Activated T-cell treated with anti-CD3 and anti-CD28 coated beads, Interleukin-2, amount 50 U/mL, for 1 hour (primary cell): Measurements from ENCODE around the gene DCBLD1.
"Not testable (repeated sequence)": the region's sequence is repeated elsewhere in the genome, so short reads cannot be mapped to it uniquely, and the experiment has no call there.

ENCODE experiments used
- DNase-seq: peaks from one replicate; pipeline ENCODE4 v3.0.0-alpha.2; 2020

Gene DCBLD1

DNA sequence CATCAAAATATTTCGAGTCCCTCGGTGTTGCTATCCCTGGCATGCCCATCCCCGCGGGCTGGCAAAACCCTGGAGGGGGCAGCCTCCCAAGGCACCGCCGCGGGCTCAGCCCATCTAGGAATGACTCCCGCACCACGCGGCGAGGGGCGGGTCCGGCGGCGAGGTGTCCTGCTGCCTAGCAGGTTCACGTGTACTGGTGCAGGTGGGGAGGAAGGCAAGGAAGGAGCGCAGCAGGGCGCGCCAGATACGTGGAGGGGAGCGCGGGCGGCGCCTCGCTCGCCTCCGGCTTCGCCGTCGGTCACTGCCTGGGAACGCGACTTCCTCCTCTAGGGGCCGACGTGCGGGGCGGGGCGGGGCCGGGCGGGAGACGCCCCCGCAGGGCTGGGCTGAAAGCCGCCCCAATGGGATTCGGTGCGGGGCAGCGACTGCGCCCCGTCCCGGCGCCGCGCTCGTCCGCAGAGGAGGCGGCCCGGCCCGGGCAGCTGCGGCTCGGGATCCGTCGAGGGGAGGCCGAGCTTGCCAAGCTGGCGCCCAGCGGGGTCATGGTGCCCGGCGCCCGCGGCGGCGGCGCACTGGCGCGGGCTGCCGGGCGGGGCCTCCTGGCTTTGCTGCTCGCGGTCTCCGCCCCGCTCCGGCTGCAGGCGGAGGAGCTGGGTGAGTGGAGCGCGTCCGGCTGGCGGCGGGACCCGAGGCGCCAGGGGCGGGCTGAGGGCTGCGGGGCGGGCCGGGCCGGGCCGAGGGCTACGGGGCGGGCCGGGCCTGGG is at the start of gene DCBLD1:
Gene DCBLD1 (plus strand): TSS at position 435 of the 764 bp plus-strand sequence. CDS start 108 bp downstream, at position 543.
- DNase-seq = peak; percentile 63

DNA sequence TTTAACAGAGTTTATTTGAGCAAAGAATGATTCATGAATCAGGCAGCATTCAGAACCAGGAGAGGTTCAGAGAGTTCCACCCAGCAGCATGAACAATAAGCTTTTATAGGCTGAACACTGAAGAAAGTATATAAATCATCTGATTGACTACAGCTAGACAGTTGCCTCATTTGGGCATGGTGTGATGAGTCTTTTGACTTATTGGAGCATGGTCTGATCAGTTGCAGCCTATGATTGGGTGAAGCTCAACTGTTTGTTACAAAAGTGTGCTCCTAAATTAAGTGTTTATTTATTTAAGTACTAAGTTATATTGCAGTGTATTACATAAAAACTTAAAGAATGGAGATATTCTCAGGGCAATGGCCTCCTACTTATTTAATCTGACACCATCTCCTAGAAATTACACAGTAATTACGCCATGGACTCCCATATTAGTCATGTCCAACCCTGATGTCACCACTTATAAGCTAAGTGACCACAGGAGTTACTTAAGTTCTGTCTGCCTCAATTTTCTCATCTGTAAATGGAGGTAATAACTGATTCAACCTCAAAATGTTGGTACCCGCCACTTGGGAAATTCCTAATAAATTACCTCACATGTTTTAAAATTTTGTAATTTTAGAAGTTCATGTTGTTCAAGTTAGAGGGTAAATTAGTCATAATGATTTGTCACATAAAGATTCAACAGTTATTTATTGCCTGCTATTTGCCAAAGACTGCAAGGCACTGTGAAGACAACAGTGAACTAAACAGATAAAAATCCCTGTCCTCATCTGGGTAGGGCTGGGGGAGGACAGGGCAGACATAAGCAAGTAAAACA is 41.6 kb upstream of the DCBLD1 start:
- DNase-seq = no peak

DNA sequence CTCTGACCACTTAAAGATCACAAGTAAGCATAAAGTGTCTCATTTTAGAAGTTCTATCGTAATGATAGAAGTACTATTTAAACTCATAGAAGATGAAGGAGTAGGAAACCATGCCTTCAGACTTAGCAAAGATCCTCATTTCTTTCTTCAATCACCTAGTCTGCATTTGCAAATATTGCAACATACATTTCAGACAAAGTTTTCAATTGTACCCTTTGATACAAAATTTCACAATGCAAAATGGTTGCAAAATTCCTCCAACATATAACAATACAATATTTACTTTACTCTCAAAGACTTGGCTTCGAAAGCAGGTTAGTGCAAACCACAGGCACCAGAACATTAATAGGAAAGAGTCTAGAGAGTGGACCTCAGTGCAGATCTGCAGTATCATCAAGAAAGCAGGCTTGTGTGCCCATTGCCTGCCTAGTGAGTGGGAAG is 40.6 kb upstream of the DCBLD1 start:
- no peak for DNase-seq

DNA sequence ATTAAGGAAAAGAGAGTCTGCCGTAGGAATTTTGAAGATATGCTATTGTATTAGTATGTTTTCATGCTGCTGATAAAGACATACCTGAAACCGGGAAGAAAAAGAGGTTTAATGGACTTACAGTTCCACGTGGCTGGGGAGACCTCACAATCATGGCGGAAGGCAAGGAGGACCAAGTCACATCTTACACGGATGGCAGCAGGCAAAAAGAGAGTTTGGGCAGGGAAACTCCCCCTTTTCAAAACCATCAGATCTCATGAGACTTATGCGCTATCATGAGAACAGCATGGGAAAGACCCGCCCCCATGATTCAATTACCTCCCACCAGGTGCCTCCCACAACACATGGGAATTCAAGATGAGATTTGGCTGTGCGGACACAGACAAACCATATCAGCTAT is 40.2 kb upstream of the DCBLD1 start:
- DNase-seq = not testable (repeated sequence)

DNA sequence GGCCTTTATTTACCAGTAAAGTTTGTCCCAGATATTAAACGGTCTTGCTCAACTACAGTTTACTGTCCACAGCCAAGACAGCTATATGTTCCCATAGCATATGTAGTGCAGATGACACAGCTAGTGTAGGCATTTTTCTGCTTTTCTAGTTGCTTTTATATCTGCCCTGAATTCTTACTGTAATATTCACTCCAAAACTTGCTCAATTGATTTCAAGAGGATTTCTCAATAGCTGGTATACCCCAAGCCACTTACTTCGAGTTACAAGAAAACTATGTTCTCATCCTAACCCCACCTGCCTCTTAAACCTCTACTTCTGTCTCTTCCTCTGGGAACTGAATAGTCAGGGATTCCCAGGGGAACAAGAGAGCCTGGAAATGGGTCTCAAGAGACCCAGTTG is 37.9 kb upstream of the DCBLD1 start:
- no peak for DNase-seq

DNA sequence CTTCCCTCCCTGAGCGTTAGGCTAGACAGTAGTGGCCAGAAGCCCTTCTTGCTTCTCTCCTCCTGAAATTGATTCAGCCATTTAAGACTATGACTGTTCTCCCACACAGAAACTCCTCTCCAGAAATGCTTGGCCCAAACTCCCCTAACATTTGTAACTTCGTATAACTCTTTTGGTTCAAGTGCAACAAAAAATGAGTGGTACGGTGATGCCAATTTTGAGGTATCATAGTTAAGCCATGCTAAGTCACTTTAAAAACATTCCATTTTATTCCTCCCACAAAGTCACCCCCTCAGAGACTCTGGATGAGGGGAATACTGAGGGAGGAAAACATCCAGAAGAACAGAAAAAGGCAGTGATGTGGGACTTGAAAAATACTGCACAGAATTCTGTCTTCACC is 35.6 kb upstream of the DCBLD1 start:
- DNase-seq = no peak

DNA sequence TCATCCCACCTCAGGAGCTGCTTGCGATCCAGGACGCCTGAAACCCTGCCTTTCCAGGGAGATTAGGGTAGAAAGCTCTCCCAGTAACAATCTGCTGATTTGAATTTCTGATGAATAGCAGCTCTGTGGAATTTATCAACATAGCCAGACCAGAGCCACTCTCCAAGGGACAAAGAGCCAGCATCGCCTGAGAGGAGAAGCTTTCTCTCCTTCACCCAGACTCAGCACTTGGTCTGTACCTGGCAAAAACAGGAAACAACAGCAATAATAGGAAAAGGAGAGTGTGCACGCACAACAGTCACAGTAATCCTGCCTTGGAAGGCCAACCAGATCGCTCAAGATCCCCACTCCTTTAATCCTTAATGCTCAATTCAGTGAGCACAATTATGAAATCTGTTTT is 34.5 kb upstream of the DCBLD1 start:
- no peak for DNase-seq

DNA sequence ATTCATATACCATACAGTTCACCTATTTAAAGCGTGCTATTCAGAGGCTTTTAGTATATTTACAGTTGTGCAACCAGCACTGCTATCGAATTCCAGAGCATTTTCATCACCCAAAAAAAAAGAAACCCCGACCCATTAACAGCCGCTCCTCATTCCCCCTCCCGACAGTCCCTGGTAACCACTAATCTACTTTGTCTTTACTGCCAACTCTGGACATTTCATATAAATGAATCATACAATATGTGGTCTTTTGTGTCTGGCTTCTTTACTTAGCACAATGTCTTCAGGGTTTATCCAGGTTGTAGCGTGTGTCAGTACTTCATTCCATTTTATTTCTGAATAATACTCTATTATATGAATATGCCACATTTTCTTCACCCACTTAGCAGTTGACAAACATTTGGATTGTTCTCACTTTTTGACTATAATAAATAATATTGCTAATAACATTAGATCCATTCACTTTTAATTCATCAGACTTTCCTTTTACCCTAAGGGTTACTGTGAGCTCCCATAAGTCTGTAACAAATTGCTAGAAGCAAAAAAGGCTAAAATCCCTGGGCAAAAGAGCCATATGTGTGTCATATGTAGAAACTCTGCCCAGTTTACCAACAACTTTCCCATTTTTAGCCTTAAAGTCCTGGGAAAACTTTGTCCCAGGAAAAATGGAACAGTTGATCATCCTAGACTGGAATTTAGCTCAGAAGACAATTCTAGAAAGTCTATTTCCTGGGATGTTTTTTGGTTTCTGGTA is 33.6 kb upstream of the DCBLD1 start:
- DNase-seq = no peak

DNA sequence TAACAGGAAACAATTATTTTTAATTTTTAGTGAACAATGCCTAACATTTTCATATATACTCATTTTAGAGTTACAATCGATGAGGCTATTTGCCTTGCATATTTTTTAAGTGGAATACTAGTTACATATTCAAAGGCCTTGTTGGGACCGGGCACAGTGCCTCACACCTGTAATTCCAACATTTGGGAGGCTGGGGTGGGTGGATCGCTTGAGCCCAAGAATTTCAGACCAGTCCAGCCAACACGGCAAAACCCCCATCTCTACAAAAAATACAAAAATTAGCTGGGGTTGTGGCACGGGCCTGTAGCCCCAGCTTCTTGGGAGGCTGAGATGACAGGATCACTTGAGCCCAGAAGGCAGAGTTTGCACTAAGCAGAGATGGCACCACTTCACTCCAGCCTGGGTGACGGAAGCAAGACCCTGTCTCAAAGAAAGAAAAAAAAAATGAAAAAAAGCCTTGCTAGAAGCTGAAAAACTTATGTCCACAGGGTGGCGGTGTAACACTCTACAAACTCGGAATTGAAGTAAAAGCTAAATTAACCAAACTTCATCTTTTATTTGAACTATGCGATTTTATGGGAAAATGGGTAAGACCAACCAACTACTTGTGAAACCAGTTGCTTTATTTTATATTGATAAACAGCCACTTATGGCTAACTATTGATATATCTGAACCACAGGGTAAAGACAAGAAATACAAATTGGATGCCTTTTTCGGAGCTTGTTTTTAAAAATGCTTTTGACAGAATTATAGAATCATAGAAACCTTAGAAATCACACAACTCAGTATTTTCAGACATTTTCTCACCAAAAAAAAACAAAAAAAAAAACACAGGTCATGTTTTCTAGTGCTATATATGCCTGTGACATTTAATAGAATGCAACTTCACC is 32.7 kb upstream of the DCBLD1 start:
- peak; percentile 24 for DNase-seq

DNA sequence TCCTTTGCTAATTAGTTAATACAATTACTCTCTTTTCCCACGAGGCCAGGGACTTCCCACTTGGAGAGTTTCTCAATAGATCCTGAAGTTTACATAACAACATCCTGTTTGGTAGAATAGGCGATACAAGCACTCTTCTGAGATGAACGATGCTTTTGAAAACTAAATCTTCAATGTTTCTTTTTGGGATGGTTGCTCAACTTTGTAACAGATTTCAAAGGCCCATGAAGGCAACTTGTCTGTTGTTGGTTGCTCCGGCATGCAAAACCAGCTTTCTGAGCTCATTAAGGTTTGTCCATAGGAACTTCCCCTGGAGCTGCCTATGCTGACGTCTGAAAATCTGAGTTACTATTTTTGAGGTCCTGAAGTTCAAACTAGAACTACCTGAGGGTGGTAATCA is 30.8 kb upstream of the DCBLD1 start:
- no peak for DNase-seq

DNA sequence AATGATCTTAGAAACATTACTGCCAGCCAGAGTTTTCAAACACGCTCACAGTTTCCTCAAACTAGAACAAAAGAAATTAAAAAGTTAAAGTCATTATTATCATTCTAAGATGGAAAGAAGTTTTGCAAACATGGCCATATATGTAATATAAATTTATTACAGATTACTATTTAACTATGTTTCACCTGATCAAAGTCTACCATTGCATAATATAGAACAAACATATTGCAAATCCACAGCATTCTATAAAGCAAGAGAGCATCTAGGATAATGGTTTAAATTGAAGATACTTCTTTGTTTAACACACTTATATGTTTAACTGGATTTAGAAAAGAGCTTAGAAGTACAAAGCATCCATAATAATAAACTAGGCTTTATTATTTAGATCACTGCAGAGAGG is 26.2 kb upstream of the DCBLD1 start:
- DNase-seq = no peak

DNA sequence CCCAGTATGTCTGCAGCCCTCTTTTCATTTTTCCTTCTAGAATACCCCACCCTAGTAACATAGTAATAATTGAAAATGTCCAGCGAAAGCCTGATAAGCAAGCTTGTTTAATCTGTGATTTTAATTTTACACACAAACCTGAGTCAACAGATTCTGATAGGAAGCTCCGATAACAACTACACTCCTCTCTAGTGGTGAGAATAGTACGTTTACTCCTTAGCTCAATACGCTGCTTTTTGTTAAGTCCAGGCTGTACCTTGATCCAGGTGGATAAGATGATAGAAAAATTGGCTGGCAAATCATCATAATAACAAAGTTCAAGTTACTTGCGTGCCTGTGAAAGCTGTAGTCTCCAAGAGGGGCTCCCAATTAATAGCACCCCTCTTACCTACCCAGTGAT is 25.5 kb upstream of the DCBLD1 start:
- no peak for DNase-seq

DNA sequence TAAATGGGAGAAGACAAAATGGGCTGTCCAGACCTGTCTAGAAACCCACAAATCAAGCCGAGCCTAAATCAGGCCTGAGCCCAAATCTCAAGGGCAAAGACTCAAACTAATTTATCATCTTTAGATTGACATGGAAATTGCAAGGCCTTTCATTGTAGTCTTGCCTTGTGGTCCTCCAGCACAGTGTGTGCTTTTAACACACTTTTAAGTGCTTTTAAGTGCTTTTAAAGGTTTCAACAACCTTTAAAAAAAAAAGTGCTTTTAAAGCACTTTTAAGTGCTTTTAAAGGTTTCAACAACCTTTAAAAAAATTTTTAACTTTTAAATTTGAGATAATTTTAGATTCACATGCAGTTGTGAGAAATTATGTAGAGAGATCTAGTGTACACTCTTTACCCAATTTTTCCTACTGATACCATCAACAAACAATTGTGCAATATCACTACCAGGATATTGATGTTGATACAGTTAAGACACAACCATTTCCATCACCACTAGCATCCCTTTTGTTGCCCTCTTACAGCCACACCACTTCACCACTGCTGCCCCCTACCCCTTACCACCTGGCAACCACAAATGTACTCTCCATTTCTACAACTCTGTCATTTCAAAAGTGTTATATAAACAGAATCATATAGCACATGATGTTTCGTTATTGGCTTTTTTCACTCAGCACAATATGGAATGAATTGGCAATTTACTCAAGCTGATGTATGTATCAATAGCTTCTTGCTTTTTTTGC is 23.1 kb upstream of the DCBLD1 start:
- DNase-seq = no peak

DNA sequence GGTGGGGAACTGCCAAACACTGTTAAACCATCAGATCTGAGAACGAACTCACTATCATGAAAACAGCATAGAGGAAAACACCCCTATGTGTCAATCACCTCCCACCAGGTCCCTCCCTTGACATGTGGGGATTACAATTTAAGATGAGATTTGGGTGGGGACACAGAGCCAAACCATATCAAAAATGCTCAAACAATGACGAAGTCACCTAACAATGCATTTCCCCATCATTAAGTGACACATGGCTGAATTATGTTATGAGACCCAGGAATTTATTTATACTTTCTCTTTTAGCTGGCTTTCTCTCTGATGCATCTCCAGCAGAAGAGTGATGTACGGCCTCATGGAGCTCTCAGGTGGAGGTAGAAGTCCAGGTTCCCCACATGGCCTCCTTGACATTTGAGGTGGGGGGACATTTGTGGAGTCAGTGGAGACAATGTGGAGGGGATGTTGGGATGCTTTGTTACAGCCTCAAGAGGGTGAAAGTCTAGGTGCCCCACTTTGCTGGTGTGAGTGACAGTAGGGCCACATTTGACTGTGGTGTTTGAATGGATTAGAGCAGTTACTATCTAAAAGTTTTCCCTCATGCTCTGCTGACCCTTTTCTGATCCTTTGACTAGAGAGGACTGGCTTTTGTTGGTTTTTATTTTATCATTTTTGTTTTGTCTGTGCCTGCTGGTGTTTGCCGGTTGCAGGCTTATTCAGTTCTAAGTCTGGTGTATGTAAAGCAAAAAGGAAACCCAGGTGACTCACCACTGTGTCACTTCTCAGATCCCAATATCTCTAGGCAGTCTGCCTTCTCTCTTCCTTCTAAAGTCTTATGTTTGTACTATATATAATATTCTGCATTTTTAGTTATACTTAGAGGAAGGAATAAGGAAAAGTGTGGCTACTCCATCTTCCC is 18.5 kb upstream of the DCBLD1 start:
- DNase-seq = no peak

DNA sequence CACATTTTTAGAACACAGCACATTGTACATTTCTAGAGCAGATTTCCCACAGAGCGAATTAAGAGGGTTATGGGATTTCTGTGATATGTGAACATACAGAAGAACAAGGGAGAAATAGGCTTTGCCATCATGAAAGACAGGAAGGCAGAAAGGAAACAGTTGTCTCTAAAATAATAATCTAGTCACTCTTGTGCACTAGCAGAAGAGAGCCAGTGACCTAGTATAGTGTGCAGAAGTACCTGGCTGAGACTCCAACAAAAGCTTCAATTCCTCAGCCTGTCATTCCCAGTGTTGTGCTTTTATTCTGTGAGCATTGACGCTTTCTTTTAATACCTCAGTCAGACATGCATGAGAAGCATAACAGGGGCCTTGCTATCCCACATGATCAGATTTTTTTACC is 17.8 kb upstream of the DCBLD1 start:
- DNase-seq = no peak

DNA sequence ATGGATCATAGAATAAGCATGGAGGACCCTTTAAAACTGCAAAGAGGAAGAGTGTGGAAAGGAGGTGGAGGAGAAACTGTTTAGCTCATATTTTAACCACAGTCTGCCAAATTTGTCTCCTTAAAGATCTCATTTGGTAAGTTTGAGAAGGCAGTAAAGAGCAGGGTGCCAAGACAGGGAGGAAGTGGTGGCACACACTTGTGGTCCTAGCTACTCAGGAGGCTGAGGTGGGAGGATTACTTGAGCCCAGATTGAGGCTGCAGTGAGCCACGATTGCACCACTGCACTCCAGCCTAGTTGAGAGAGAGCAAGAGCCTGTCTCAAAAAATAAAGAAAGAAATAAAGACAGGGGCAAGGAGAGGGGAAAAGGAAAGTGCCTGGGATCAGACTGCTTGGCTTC is 16.8 kb upstream of the DCBLD1 start:
- DNase-seq = no peak

DNA sequence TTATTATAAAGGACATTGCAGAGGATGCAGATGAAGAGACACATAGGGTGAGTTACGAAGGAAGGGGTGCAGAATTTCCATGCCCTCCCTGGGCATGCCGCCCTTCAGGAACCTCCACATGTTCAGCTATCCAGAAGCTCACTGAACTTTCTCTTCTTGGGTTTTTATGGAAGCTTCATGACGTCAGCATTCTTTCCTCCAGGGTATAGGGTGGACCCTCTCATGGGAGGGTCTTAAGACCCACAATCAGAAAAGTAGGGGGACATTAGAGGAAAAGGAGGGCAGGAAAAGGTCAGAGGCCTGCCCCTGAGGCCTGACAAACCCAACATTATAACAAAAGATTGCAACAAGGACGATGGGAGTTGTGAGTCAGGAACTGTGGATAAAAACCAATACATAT is 14.6 kb upstream of the DCBLD1 start:
- DNase-seq = no peak

DNA sequence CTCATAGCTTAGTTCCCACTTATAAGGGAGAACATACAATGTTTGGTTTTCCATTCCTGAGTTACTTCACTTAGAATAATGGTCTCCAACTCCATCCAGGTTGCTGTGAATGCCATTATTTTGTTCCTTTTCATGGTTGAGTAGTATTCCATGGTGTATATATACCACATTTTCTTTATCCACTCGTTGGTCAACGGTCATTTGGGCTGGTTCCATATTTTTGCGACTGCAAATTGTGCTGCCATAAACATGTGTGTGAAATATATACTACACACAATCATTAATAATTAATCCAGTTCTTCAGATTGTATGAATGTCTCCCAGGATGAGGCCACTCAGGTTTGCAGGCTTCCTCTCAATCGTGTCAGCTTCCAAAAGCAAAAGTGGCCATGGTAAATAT is 13.9 kb upstream of the DCBLD1 start:
- not testable (repeated sequence) for DNase-seq

DNA sequence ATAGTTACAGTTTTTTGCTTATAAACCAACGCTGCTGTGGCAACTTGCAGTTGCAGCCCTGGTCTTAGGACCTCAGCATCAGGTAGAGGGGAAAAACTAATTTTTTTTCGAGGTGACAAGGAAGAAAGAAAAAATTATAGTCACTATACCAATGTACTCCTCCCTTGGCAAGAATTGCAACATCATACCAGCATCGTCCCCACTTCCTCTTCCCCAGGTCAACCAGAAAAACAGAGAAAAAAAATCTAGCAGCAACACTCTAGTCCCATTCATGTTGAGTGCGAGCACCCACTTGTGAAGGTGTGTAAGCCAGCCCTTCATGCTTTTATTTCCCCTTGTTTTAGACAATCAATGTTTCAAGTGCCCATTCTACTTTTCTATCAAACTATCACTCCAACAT is 13.1 kb upstream of the DCBLD1 start:
- no peak for DNase-seq

DNA sequence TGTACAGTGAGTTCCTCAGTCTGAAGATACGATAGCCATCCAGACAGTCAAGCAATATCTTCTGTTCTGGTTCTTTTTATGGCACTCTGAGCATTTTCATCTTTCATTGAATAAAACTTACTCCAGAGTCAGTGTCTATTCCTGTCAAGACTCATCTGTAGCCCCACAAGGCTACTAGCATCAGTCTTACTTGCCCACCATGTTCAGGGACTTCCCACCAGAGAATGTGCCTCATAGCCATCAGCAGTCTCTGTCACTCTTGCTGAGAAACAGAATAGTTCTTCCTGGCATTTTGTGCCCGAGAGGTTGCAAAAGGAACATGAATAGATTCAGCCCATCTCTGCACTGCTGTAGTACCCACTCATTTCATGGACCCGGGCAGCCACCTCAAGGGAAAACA is 12.7 kb upstream of the DCBLD1 start:
- no peak for DNase-seq

DNA sequence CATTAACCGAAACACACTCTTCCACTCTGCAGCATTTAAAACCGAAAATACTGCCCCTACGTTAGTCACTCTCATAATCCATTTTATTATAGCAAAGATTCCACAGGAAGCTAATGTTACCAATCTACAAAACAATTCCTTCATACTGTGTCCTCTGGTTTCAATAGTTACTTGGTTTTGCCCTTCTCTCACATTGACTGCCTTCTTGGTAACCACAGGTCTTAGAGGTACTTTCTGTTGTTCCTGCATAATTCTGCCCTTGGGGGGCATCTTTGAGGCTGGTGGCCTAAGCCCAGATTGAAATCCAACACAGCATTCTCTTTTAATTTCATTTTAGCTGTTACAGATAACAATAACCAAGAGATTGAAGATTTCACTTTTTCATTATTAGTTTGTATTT is 9.8 kb upstream of the DCBLD1 start:
- DNase-seq = no peak
